ENCODE results near the gene ZC3H8. TPM values are rescaled to one million over a fixed set of nuclear protein-coding genes. Genes with fewer than 3 reads are reported as not detected.

The ZC3H8 gene
- total RNA-seq, 2 donors from 2014 or later, result 15.3 to 16.8 TPM

- no peaks in the 10 kb centered on the region for H3K36me3 Mint-ChIP-seq (ENCODE audit: low read depth)
- H3K4me3 Mint-ChIP-seq, result peak overlapping the region; percentile 88
- DNase-seq (peak in 2 of 3 donors; percentile 32 to 46), ATAC-seq (peak; percentile 62)
- H3K9me3 ChIP-seq (ENCODE audit: control insufficient read depth, low read length, poor library complexity, severe bottlenecking), result no peaks in the 10 kb centered on the region
- no peaks in the 10 kb centered on the region for H3K27me3 Mint-ChIP-seq
- peak overlapping the region; percentile 94 for H3K27ac Mint-ChIP-seq
- H3K4me1 Mint-ChIP-seq, result peaks cover 53% of the 10 kb centered on the region
Observed at GRCh38 chr2:112182581-112183034, 72.2 kb downstream of the ZC3H8 start.

GRCh38 chr2:112181571-112182290 is 73.1 kb downstream of the ZC3H8 start:
- H3K4me3 Mint-ChIP-seq, result peak overlapping the region; percentile 88

GRCh38 chr2:112175958-112176573 is 78.8 kb downstream of the ZC3H8 start:
- ATAC-seq, result no peak
- no peaks in the 10 kb centered on the region for H3K27me3 Mint-ChIP-seq
- H3K36me3 Mint-ChIP-seq (ENCODE audit: low read depth), result peaks cover 2% of the 10 kb centered on the region
- no peaks in the 10 kb centered on the region for H3K9me3 ChIP-seq (ENCODE audit: control insufficient read depth, low read length, poor library complexity, severe bottlenecking)
- peaks cover 20% of the 10 kb centered on the region for H3K4me1 Mint-ChIP-seq
- no peak overlapping the region for H3K27ac Mint-ChIP-seq
- no peak overlapping the region for H3K4me3 Mint-ChIP-seq
- DNase-seq, result no peak

More at GRCh38 chr2:112181571-112182290, 73.1 kb downstream of the ZC3H8 start:
- no peaks in the 10 kb centered on the region for H3K9me3 ChIP-seq (ENCODE audit: control insufficient read depth, low read length, poor library complexity, severe bottlenecking)
- Mint-ChIP-seq H3K27me3 (no peaks in the 10 kb centered on the region), H3K4me1 (peaks cover 45% of the 10 kb centered on the region), H3K27ac (peak overlapping the region; percentile 94), H3K36me3 (ENCODE audit: low read depth) (no peaks in the 10 kb centered on the region)
- DNase-seq (peak; percentile 60 to 63 (median 61)), ATAC-seq (peak; percentile 89)

- peaks cover 21% of the 10 kb centered on the region for H3K4me1 Mint-ChIP-seq
- H3K9me3 ChIP-seq (ENCODE audit: control insufficient read depth, low read length, poor library complexity, severe bottlenecking), result no peaks in the 10 kb centered on the region
- no peak overlapping the region for H3K27ac Mint-ChIP-seq
- H3K36me3 Mint-ChIP-seq (ENCODE audit: low read depth), result peaks cover 2% of the 10 kb centered on the region
- ATAC-seq (no peak), DNase-seq (no peak)
- no peak overlapping the region for H3K4me3 Mint-ChIP-seq
- no peaks in the 10 kb centered on the region for H3K27me3 Mint-ChIP-seq
Observed at GRCh38 chr2:112175333-112175732, 79.5 kb downstream of the ZC3H8 start.

- DNase-seq (no peak), ATAC-seq (no peak)
- Mint-ChIP-seq H3K36me3 (ENCODE audit: low read depth) (peaks cover 2% of the 10 kb centered on the region), H3K4me1 (peaks cover 16% of the 10 kb centered on the region), H3K4me3 (peak overlapping the region; percentile 81), H3K27ac (peak overlapping the region; percentile 37), H3K27me3 (no peaks in the 10 kb centered on the region)
- no peaks in the 10 kb centered on the region for H3K9me3 ChIP-seq (ENCODE audit: control insufficient read depth, low read length, poor library complexity, severe bottlenecking)
Observed at GRCh38 chr2:112174383-112174782, 80.5 kb downstream of the ZC3H8 start.

GRCh38 chr2:112173646-112174319 is 81.1 kb downstream of the ZC3H8 start:
- H3K36me3 Mint-ChIP-seq (ENCODE audit: low read depth), result peaks cover 2% of the 10 kb centered on the region
- peak overlapping the region; percentile 81 for H3K4me3 Mint-ChIP-seq
- DNase-seq (no peak), ATAC-seq (peak; percentile 57)
- peak overlapping the region; percentile 37 for H3K27ac Mint-ChIP-seq
- peaks cover 14% of the 10 kb centered on the region for H3K4me1 Mint-ChIP-seq
- H3K27me3 Mint-ChIP-seq, result no peaks in the 10 kb centered on the region
- no peaks in the 10 kb centered on the region for H3K9me3 ChIP-seq (ENCODE audit: control insufficient read depth, low read length, poor library complexity, severe bottlenecking)

GRCh38 chr2:112170495-112170894 is 84.3 kb downstream of the ZC3H8 start:
- H3K27ac Mint-ChIP-seq, result no peak overlapping the region
- H3K4me3 Mint-ChIP-seq, result no peak overlapping the region
- ATAC-seq, result no peak

GRCh38 chr2:112168422-112169124 is 86.3 kb downstream of the ZC3H8 start:
- Mint-ChIP-seq H3K27me3 (peaks cover 8% of the 10 kb centered on the region), H3K4me3 (no peak overlapping the region)
- ATAC-seq, result no peak

More at GRCh38 chr2:112170495-112170894, 84.3 kb downstream of the ZC3H8 start:
- peaks cover 2% of the 10 kb centered on the region for H3K36me3 Mint-ChIP-seq (ENCODE audit: low read depth)
- H3K27me3 Mint-ChIP-seq, result no peaks in the 10 kb centered on the region
- peaks cover 20% of the 10 kb centered on the region for H3K4me1 Mint-ChIP-seq
- DNase-seq, result no peak
- no peaks in the 10 kb centered on the region for H3K9me3 ChIP-seq (ENCODE audit: control insufficient read depth, low read length, poor library complexity, severe bottlenecking)

GRCh38 chr2:112166806-112167499 is 87.9 kb downstream of the ZC3H8 start:
- no peaks in the 10 kb centered on the region for H3K9me3 ChIP-seq (ENCODE audit: control insufficient read depth, low read length, poor library complexity, severe bottlenecking)
- peaks cover 3% of the 10 kb centered on the region for H3K36me3 Mint-ChIP-seq (ENCODE audit: low read depth)
- no peak overlapping the region for H3K4me3 Mint-ChIP-seq
- ATAC-seq (peak; percentile 68), DNase-seq (no peak)
- no peak overlapping the region for H3K27ac Mint-ChIP-seq
- H3K27me3 Mint-ChIP-seq, result peaks cover 8% of the 10 kb centered on the region
- peaks cover 19% of the 10 kb centered on the region for H3K4me1 Mint-ChIP-seq

More at GRCh38 chr2:112168422-112169124, 86.3 kb downstream of the ZC3H8 start:
- H3K27ac Mint-ChIP-seq, result no peak overlapping the region
- peaks cover 5% of the 10 kb centered on the region for H3K36me3 Mint-ChIP-seq (ENCODE audit: low read depth)
- no peaks in the 10 kb centered on the region for H3K9me3 ChIP-seq (ENCODE audit: control insufficient read depth, low read length, poor library complexity, severe bottlenecking)
- no peak for DNase-seq
- peaks cover 23% of the 10 kb centered on the region for H3K4me1 Mint-ChIP-seq

GRCh38 chr2:112165296-112165695 is 89.5 kb downstream of the ZC3H8 start:
- DNase-seq (no peak), ATAC-seq (no peak)
- Mint-ChIP-seq H3K4me1 (peaks cover 15% of the 10 kb centered on the region), H3K27ac (no peak overlapping the region), H3K36me3 (ENCODE audit: low read depth) (peaks cover 3% of the 10 kb centered on the region), H3K27me3 (peaks cover 8% of the 10 kb centered on the region), H3K4me3 (no peak overlapping the region)
- no peaks in the 10 kb centered on the region for H3K9me3 ChIP-seq (ENCODE audit: control insufficient read depth, low read length, poor library complexity, severe bottlenecking)

GRCh38 chr2:112164876-112165275 is 90.0 kb downstream of the ZC3H8 start:
- DNase-seq (no peak), ATAC-seq (no peak)
- no peaks in the 10 kb centered on the region for H3K9me3 ChIP-seq (ENCODE audit: control insufficient read depth, low read length, poor library complexity, severe bottlenecking)
- no peak overlapping the region for H3K4me3 Mint-ChIP-seq
- H3K36me3 Mint-ChIP-seq (ENCODE audit: low read depth), result peaks cover 3% of the 10 kb centered on the region
- H3K27ac Mint-ChIP-seq, result no peak overlapping the region
- H3K27me3 Mint-ChIP-seq, result peaks cover 8% of the 10 kb centered on the region
- H3K4me1 Mint-ChIP-seq, result peaks cover 15% of the 10 kb centered on the region

GRCh38 chr2:112163541-112163981 is 91.3 kb downstream of the ZC3H8 start:
- no peak for ATAC-seq
- H3K27ac Mint-ChIP-seq, result no peak overlapping the region
- no peak overlapping the region for H3K4me3 Mint-ChIP-seq
- H3K36me3 Mint-ChIP-seq (ENCODE audit: low read depth), result peaks cover 3% of the 10 kb centered on the region
- DNase-seq, result no peak
- peaks cover 8% of the 10 kb centered on the region for H3K27me3 Mint-ChIP-seq
- H3K4me1 Mint-ChIP-seq, result peaks cover 15% of the 10 kb centered on the region
- no peaks in the 10 kb centered on the region for H3K9me3 ChIP-seq (ENCODE audit: control insufficient read depth, low read length, poor library complexity, severe bottlenecking)

Measured in T-helper 17 cell (primary cell).